ENCODE data around the gene DNHD1. TPM values are rescaled to one million over a fixed set of nuclear protein-coding genes. Genes with fewer than 3 reads are reported as not detected.

Gene DNHD1
- total RNA-seq, 2 experiments from 2014 or later, result 20.9 to 21.0 TPM

DNA sequence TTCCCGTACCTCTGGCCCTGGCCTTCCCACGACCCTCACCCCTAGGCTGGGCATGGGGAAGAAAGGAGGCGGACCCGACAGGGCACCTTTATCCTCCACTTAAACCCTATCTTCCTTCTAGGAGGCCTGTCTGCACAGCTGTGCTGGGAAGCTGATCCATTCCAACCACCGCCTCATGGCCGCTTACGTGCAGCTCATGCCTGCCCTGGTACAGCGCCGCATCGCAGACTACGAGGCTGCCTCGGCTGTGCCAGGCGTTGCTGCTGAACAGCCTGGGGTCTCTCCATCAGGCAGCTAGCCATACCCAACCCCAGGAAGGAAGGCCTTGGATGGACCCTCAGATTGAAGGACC, 15.2 kb upstream of the DNHD1 start:
- CTCF ChIA-PET, result interaction anchor here (0.6 to 2.2 kb wide), 18 partner anchors 13 to 477 kb away, joined by 3 to 15 read pairs (median 4); partner anchors contain the start of genes HPX and MRPL17
- Mint-ChIP-seq H3K27ac (peak overlapping the region; percentile 92), H3K4me1 (peaks cover 30% of the 10 kb centered on the region), H3K36me3 (ENCODE audit: low read depth) (peaks cover 22% of the 10 kb centered on the region), H3K9me3 (ENCODE audit: low read depth) (no peaks in the 10 kb centered on the region), H3K27me3 (no peaks in the 10 kb centered on the region), H3K4me3 (peak overlapping the region; percentile 80)
- intact Hi-C loops (cut with DNase I, micrococcal nuclease), result loop anchor here (1.0 to 10.0 kb wide), 17 partner anchors 50 to 1033 kb away; partner anchors contain the start of genes APBB1 (in 2 of the 2), FHIP1B (in 2 of the 2), ILK (in 2 of the 2) and MRPL17 (in 2 of the 2)
- POLR2A ChIA-PET, result interaction anchor here (0.7 to 1.3 kb wide), 7 partner anchors 9 to 248 kb away, joined by 3 to 6 read pairs (median 4); partner anchors contain the start of genes FHIP1B, MRPL17 and TAF10
- peak; percentile 34 for DNase-seq
- ATAC-seq, result peak; percentile 4

DNA sequence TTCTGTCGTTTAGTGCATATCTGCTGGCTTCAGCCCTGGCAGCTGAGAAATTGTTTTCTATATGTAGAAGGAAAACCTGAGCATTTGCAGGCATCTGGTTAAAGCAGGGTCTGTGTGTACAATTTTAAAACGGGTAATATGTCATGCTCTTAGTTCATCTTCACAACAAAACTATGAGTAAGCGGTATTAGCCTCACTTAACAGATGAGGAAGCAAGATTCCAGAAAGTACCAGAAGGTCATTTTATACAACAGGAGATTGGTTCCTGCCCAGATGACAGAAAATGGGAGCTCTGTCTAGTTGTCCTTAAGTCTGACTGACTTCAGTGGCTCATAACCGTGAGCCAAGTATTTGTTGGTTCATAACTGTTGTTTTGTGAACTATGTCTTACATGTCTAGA, 14.6 kb upstream of the DNHD1 start:
- H3K4me3 Mint-ChIP-seq, result peak overlapping the region; percentile 80
- ChIA-PET CTCF (interaction anchor here (0.9 to 2.2 kb wide), 10 partner anchors 16 to 275 kb away, joined by 3 to 15 read pairs (median 4); no protein-coding TSS in a partner anchor), POLR2A (no interaction called here)
- no peak for ATAC-seq
- H3K27me3 Mint-ChIP-seq, result no peaks in the 10 kb centered on the region
- peak overlapping the region; percentile 92 for H3K27ac Mint-ChIP-seq
- H3K36me3 Mint-ChIP-seq (ENCODE audit: low read depth), result peaks cover 22% of the 10 kb centered on the region
- no peaks in the 10 kb centered on the region for H3K9me3 Mint-ChIP-seq (ENCODE audit: low read depth)
- intact Hi-C loops (cut with DNase I, micrococcal nuclease), result loop anchor here (5.0 to 10.0 kb wide), 4 partner anchors 50 to 1032 kb away; partner anchors contain the start of genes APBB1 (in 1 of the 2) and PPFIBP2 (in 1 of the 2)
- no peak for DNase-seq
- H3K4me1 Mint-ChIP-seq, result peaks cover 30% of the 10 kb centered on the region

DNA sequence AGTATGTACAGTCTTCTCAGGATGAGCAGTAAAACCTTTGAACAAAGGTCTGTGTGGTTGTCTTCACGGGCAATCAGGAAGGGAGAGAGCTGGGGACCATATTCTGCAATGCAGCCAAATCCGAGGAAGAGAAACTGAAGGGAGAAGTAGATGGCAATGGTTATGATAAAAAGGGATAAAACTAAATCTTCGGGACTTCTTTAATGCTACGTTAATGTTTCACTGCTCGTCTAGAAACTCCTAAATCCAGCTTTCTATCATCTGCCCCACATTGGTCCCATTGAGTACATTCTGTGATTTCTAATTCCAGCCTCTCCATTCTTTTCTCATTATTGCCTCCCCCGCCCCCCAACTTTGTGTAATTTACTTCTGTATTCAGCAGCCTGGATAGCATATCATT, 14.1 kb upstream of the DNHD1 start:
- no peak for DNase-seq
- Mint-ChIP-seq H3K27me3 (no peaks in the 10 kb centered on the region), H3K9me3 (ENCODE audit: low read depth) (no peaks in the 10 kb centered on the region), H3K36me3 (ENCODE audit: low read depth) (peaks cover 22% of the 10 kb centered on the region), H3K4me3 (peak overlapping the region; percentile 80), H3K27ac (peak overlapping the region; percentile 92), H3K4me1 (peaks cover 30% of the 10 kb centered on the region)
- ATAC-seq, result no peak
- intact Hi-C loops (cut with DNase I, micrococcal nuclease), result loop anchor here (5.0 to 10.0 kb wide), 4 partner anchors 49 to 1032 kb away; partner anchors contain the start of genes APBB1 (in 1 of the 2) and PPFIBP2 (in 1 of the 2)
- POLR2A ChIA-PET, result no interaction called here
- CTCF ChIA-PET, result interaction anchor here (0.7 to 2.2 kb wide), 7 partner anchors 9 to 197 kb away, joined by 3 to 7 read pairs (median 3); no protein-coding TSS in a partner anchor

DNA sequence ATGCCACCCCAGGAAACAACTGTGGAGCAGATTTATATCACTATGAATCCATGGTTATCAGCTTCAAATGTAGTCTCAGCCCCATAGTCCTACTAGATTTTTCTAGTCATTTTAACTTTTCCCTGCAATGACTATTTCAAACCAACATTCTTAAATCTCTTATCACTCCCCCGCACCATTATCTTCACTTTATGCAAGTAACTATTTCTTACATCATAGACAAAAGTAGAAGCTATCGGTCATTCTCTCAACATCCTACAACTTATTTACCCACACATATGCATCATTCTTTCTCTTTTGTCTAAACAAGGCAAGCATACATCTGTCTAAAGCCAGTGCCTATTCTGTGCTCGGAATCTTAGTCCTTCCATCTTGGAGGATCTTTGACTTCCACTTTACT, 11.4 kb upstream of the DNHD1 start:
- no peaks in the 10 kb centered on the region for H3K27me3 Mint-ChIP-seq
- no peak overlapping the region for H3K27ac Mint-ChIP-seq
- no peak for DNase-seq
- H3K4me1 Mint-ChIP-seq, result peaks cover 15% of the 10 kb centered on the region
- intact Hi-C loops (cut with DNase I, micrococcal nuclease), result loop anchor here (2.0 to 10.0 kb wide), 2 partner anchors 41 to 1029 kb away; partner anchors contain the start of gene PPFIBP2 (in 1 of the 2)
- no peaks in the 10 kb centered on the region for H3K9me3 Mint-ChIP-seq (ENCODE audit: low read depth)
- peaks cover 27% of the 10 kb centered on the region for H3K36me3 Mint-ChIP-seq (ENCODE audit: low read depth)
- ATAC-seq, result no peak
- ChIA-PET POLR2A (interaction anchor here (0.7 kb wide), 1 partner anchor 44 kb away, joined by 3 read pairs; no protein-coding TSS in a partner anchor), CTCF (interaction anchor here (0.6 to 3.1 kb wide), 7 partner anchors 10 to 197 kb away, joined by 3 to 13 read pairs (median 4); partner anchors contain the start of gene MRPL17)
- no peak overlapping the region for H3K4me3 Mint-ChIP-seq

DNA sequence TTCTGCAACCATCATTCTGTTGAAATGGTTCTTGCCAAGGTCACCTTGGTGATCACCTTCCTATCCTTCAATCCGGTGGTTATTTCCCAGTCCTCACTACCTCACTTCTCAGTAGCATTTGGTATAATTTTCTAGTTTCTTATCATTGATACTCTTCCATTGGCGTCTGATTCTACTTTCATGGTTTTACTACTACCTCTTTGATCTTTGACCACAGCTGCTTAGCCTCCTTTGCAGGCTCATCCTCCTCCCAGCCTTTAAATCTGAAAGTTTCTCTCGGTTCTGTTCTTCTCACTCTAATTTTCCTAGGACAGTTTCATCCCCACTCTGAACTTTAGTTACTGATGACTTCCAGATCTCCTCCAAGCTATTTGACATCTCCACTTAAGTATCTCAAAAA, 10.8 kb upstream of the DNHD1 start:
- peaks cover 26% of the 10 kb centered on the region for H3K36me3 Mint-ChIP-seq (ENCODE audit: low read depth)
- POLR2A ChIA-PET, result interaction anchor here (0.7 kb wide), 1 partner anchor 79 kb away, joined by 3 read pairs; no protein-coding TSS in a partner anchor
- intact Hi-C loops (cut with DNase I, micrococcal nuclease), result loop anchor here (2.0 to 10.0 kb wide), 2 partner anchors 41 to 1029 kb away; partner anchors contain the start of gene PPFIBP2 (in 1 of the 2)
- no peak overlapping the region for H3K27ac Mint-ChIP-seq
- H3K4me3 Mint-ChIP-seq, result no peak overlapping the region
- CTCF ChIA-PET, result interaction anchor here (0.6 to 3.1 kb wide), 5 partner anchors 19 to 197 kb away, joined by 4 to 13 read pairs (median 4); partner anchors contain the start of gene MRPL17
- no peaks in the 10 kb centered on the region for H3K27me3 Mint-ChIP-seq
- H3K9me3 Mint-ChIP-seq (ENCODE audit: low read depth), result no peaks in the 10 kb centered on the region
- peaks cover 15% of the 10 kb centered on the region for H3K4me1 Mint-ChIP-seq
- ATAC-seq (no peak), DNase-seq (no peak)

DNA sequence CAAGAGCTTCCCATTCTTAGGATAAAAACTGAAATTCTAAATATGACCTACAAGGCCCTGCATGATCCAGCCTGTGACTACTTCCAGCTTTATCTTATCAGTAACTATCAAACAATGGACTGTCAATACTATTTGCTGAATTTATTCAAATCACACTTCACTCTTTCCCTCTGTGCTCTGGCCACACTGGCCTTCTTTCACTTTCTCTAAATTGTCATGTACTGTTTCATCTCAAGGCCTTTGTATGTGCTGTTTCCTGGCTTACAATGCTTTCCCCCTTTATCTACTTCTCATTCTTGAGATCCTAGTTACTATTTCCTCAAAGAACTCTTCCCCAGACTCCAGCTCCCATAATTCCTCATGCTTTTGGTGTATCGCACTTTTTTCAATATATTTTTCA, 10.1 kb upstream of the DNHD1 start:
- H3K4me3 Mint-ChIP-seq, result no peak overlapping the region

DNA sequence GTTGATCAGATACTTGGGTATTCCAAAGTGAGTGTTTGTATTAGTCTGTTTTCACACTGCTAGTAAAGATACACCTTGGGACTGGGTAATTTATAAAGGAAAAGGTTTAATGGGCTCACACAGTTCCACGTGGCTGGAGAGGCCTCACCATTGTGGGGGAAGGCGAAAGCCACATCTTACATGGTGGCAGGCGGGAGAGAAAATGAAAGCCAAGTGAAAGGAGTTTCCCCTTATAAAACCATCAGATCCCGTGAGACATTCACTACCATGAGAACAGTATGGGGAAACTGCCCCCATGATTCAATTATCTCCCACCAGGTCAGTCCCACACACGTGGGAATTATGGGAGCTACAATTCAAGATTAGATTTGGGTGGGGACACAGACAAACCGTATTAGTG, 8.7 kb upstream of the DNHD1 start:
- peaks cover 4% of the 10 kb centered on the region for H3K4me1 Mint-ChIP-seq
- CTCF ChIA-PET, result interaction anchor here (1.4 to 3.1 kb wide), 4 partner anchors 17 to 110 kb away, joined by 4 to 13 read pairs (median 10); no protein-coding TSS in a partner anchor

More for the DNA sequence above, 10.1 kb upstream of the DNHD1 start:
- H3K9me3 Mint-ChIP-seq (ENCODE audit: low read depth), result no peaks in the 10 kb centered on the region
- no peak for DNase-seq
- H3K27ac Mint-ChIP-seq, result no peak overlapping the region
- no peak for ATAC-seq
- CTCF ChIA-PET, result interaction anchor here (1.0 to 3.1 kb wide), 5 partner anchors 19 to 326 kb away, joined by 3 to 13 read pairs (median 4); no protein-coding TSS in a partner anchor
- H3K36me3 Mint-ChIP-seq (ENCODE audit: low read depth), result peaks cover 29% of the 10 kb centered on the region
- POLR2A ChIA-PET, result interaction anchor here (0.7 kb wide), 1 partner anchor 79 kb away, joined by 3 read pairs; no protein-coding TSS in a partner anchor
- H3K27me3 Mint-ChIP-seq, result no peaks in the 10 kb centered on the region
- intact Hi-C loops (cut with DNase I, micrococcal nuclease), result loop anchor here (2.0 to 10.0 kb wide), 2 partner anchors 40 to 1028 kb away; partner anchors contain the start of gene PPFIBP2 (in 1 of the 2)
- H3K4me1 Mint-ChIP-seq, result peaks cover 15% of the 10 kb centered on the region

DNA sequence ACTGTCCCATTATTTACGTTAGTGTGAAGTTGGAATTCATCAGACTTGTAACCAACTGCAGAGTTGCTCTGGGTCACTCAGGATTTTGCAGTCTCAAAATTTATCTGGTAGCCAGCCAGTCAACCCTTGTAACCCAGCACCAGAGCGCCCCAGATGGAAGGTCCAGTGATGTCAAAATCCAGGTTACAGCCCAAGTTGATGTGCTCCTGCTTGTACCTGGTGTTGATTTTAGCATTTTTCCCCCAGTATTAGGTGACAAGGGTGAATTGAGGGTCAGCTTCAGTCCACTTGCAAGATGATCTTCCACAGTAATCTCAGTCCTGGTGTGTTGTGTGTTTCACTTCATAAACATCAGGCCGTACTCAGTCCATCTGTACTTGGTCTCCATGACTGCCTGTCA, 8.3 kb upstream of the DNHD1 start:
- Mint-ChIP-seq H3K4me1 (peaks cover 2% of the 10 kb centered on the region), H3K27ac (no peak overlapping the region), H3K36me3 (ENCODE audit: low read depth) (peaks cover 25% of the 10 kb centered on the region), H3K27me3 (no peaks in the 10 kb centered on the region), H3K4me3 (no peak overlapping the region), H3K9me3 (ENCODE audit: low read depth) (no peaks in the 10 kb centered on the region)
- DNase-seq (no peak), ATAC-seq (no peak)
- intact Hi-C loops (cut with DNase I, micrococcal nuclease), result loop anchor here in 1 of 2 experiments (10.0 kb wide), 1 partner anchor 1026 kb away; the partner anchor contains the start of gene PPFIBP2
- POLR2A ChIA-PET, result no interaction called here
- CTCF ChIA-PET, result interaction anchor here (1.4 to 2.8 kb wide), 3 partner anchors 17 to 110 kb away, joined by 4 to 10 read pairs (median 9); no protein-coding TSS in a partner anchor

More for the DNA sequence above, 8.7 kb upstream of the DNHD1 start:
- peaks cover 27% of the 10 kb centered on the region for H3K36me3 Mint-ChIP-seq (ENCODE audit: low read depth)
- POLR2A ChIA-PET, result no interaction called here
- H3K27ac Mint-ChIP-seq, result no peak overlapping the region
- intact Hi-C loops (cut with DNase I, micrococcal nuclease), result loop anchor here in 1 of 2 experiments (10.0 kb wide), 1 partner anchor 1026 kb away; the partner anchor contains the start of gene PPFIBP2
- no peaks in the 10 kb centered on the region for H3K27me3 Mint-ChIP-seq
- no peak overlapping the region for H3K4me3 Mint-ChIP-seq
- no peaks in the 10 kb centered on the region for H3K9me3 Mint-ChIP-seq (ENCODE audit: low read depth)
- no peak for ATAC-seq
- no peak for DNase-seq

DNA sequence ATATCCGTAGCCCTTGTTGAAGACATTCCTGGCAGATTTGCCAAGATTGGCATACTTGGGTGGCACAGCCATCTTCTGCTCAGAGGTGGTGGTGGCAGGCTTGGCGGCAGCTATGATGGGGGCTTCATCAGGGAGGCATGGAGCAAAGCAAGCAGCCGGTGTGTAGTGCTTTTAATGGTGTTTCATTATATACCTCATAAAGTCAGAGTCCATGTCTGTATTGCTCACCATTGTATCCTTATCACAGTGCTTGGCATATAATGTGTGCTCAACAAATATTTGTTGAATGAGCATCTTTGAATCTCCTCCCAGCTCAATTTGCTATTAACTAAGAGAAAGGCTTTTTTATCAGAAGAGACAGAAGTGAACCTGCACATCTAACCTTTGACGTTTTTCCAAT, 7.8 kb upstream of the DNHD1 start:
- Mint-ChIP-seq H3K27me3 (no peaks in the 10 kb centered on the region), H3K4me1 (peaks cover 2% of the 10 kb centered on the region), H3K9me3 (ENCODE audit: low read depth) (no peaks in the 10 kb centered on the region), H3K4me3 (no peak overlapping the region), H3K36me3 (ENCODE audit: low read depth) (peaks cover 25% of the 10 kb centered on the region), H3K27ac (no peak overlapping the region)
- ATAC-seq (no peak), DNase-seq (no peak)
- ChIA-PET CTCF (interaction anchor here (0.6 to 2.4 kb wide), 6 partner anchors 10 to 429 kb away, joined by 3 to 10 read pairs (median 4); no protein-coding TSS in a partner anchor), POLR2A (no interaction called here)
- intact Hi-C loops (cut with DNase I, micrococcal nuclease), result loop anchor here in 1 of 2 experiments (10.0 kb wide), 1 partner anchor 1025 kb away; the partner anchor contains the start of gene PPFIBP2

DNA sequence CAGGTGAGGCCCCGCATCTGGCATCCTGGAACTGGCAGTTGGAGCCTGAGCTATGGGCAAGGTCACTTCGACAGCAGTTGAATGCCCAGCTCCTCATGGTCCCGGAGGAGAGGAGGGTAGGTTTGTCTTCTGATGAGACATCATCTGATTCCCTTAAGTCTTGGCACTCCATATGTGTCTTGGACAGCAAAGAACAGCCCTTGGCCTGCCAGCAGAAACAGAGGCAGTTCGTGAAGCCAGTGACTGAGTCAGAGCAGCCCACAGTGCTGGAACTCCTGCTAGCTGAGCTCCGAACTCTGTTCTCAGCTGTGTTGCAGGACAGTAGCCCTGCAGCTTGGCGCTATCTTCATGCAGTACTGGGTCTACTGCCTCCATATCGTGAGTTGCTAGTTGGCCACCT, 1.0 kb downstream of the DNHD1 start:
- ChIA-PET POLR2A (no interaction called here), CTCF (interaction anchor here (0.7 to 4.1 kb wide), 3 partner anchors 16 to 119 kb away, joined by 3 to 21 read pairs (median 3); no protein-coding TSS in a partner anchor)
- Mint-ChIP-seq H3K9me3 (ENCODE audit: low read depth) (no peaks in the 10 kb centered on the region), H3K4me3 (no peak overlapping the region), H3K36me3 (ENCODE audit: low read depth) (peaks cover 19% of the 10 kb centered on the region), H3K27ac (no peak overlapping the region), H3K4me1 (no peaks in the 10 kb centered on the region), H3K27me3 (no peaks in the 10 kb centered on the region)
- ATAC-seq (no peak), DNase-seq (no peak)
- intact Hi-C loops (cut with DNase I, micrococcal nuclease), result no loop called here

DNA sequence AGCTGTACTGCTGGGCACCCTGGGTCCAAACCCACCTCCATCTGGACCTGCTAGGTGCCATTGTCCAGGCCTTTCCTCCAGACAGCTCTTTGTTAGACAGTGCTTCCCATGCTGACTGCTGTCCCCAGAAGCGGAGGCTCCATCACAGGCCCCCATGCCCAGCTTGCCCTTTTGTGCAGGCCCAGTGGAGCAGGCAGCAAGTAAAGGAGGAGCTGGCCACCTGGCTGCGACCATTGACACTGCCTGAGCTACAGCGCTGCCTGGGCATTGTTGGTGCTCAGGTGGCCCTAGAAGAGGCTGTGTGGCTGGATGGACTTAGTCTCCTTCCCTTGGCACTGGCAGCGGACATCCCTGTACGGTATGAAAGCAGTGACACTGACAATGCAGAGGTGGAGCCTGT, 1.5 kb downstream of the DNHD1 start:
- no peak for DNase-seq
- peaks cover 18% of the 10 kb centered on the region for H3K36me3 Mint-ChIP-seq (ENCODE audit: low read depth)
- no peak for ATAC-seq
- H3K27ac Mint-ChIP-seq, result peak overlapping the region; percentile 33
- no peaks in the 10 kb centered on the region for H3K27me3 Mint-ChIP-seq
- ChIA-PET CTCF (interaction anchor here (0.7 to 4.1 kb wide), 6 partner anchors 9 to 120 kb away, joined by 3 to 21 read pairs (median 3); no protein-coding TSS in a partner anchor), POLR2A (no interaction called here)
- no peaks in the 10 kb centered on the region for H3K9me3 Mint-ChIP-seq (ENCODE audit: low read depth)
- intact Hi-C loops (cut with DNase I, micrococcal nuclease), result no loop called here
- no peak overlapping the region for H3K4me3 Mint-ChIP-seq
- no peaks in the 10 kb centered on the region for H3K4me1 Mint-ChIP-seq
